ENCODE measurements around the gene SCUBE3.

Gene SCUBE3

DNA sequence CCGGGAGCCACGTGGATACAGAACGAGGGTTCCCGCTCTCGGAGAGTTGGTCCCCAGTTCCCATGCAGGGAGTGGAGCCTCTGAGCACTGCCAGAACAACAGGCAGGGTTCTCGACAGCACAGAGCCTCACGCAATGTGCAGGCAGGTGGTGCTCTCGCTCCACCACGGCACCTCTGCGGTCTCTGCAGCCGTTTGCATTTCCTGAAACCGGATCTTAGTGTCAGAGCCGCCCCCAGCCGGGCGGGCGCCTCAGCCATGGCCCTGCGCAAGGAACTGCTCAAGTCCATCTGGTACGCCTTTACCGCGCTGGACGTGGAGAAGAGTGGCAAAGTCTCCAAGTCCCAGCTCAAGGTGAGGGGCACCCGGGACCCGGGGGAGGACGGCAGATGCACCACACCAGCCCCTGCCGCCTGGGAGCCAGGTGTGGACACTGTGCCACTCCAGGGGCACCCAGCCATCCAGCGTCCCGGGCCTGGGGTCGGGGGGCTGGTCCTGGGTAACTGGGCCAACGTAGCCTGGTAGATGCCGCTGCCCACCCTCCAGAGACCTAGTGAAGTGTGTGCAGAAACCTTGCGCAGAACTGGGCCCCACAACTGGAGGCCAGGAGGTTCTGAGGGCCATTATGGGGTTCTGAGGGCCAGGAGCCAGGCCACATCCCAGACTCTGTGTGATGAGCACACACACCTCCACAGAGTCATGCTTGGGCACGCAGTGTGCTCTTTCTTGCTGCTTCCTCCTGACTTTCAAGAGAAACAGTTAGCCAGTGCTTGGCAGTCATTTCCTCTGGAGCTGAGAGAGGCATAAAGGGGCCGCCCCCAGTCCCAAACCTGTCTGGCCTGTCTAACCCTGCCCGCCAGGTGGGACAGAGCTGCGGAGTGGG is 84.1 kb downstream of the SCUBE3 start, which contains the start of gene DEF6:
DEF6 (plus strand) TSS at position 218 of the 881 bp plus-strand sequence; CDS start at position 257, 39 bp downstream.
- Histone ChIP-seq H3K27ac (ENCODE audit: low read length) (no peak within 1 kb of the TSS), H3K36me3 (ENCODE audit: control insufficient read depth, low read depth, low read length) (peaks cover 6% of the 10 kb centered on the region), H3K27me3 (ENCODE audit: control insufficient read depth, insufficient read depth, low read length) (no peaks in the 10 kb centered on the region), H3K4me3 (ENCODE audit: low read length) (peak within 1 kb of the TSS; percentile 8), H3K9me3 (ENCODE audit: control insufficient read depth, low read depth, low read length) (no peaks in the 10 kb centered on the region), H3K4me1 (ENCODE audit: control insufficient read depth, low read depth, low read length) (peaks cover 17% of the 10 kb centered on the region), H3K9ac (ENCODE audit: low read length) (no peak within 1 kb of the TSS)

DNA sequence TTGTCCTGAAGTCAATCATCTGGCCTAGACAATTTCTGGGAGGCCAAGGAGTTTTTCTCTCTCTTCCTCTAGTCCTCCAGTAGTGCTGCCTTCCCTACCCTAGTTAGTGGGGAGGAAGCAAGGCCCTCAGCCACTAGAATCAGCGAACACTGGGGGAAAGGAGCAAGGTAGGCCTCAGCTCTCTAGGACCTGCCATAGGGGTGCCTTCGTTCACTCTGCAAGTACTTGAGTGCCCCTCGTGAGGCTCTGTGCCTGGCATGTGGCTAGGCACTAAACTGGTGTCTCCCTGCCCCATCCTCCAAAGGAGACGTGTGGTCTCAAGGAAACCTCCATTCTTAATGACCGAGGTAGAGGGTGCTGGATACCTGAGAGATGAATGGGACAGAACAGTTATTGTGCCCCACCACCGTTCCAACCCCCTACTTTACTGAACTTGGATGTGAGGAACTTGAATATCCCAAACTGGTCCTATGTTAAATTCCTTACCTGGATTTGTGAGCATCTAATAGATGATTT is 84.9 kb downstream of the SCUBE3 start:
- H3K27me3 ChIP-seq (ENCODE audit: control insufficient read depth, insufficient read depth, low read length): no peaks in the 10 kb centered on the region
- peaks cover 22% of the 10 kb centered on the region for H3K4me1 ChIP-seq (ENCODE audit: control insufficient read depth, low read depth, low read length)
- no peak overlapping the region for H3K27ac ChIP-seq (ENCODE audit: low read length)
- H3K4me3 ChIP-seq (ENCODE audit: low read length): no peak overlapping the region
- H3K9ac ChIP-seq (ENCODE audit: low read length): no peak overlapping the region
- H3K9me3 ChIP-seq (ENCODE audit: control insufficient read depth, low read depth, low read length): no peaks in the 10 kb centered on the region
- H3K36me3 ChIP-seq (ENCODE audit: control insufficient read depth, low read depth, low read length): peaks cover 6% of the 10 kb centered on the region

DNA sequence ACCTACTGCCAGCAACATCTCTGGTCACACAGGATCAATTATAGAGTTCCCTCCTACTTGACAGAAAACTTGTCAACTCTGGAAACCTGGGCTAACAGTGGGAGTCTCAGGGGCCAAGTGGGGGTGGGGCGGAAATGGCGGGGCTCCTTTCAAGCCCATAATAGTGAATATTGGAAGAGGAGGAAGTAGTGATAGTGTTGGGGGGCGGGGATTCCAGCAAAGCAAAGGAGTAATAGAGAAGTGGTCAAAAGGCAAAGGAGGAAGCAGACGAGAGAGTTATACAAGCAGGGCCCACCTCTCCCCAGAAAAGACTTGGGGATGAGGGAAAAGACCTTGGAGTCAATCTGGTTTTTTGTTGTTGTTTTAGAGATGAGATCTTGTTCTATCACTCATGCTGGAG is 85.9 kb downstream of the SCUBE3 start:
- H3K9ac ChIP-seq (ENCODE audit: low read length): no peak overlapping the region
- no peak overlapping the region for H3K27ac ChIP-seq (ENCODE audit: low read length)

GRCh38 chr6:35300848-35301247 is 87.1 kb downstream of the SCUBE3 start:
- peaks cover 22% of the 10 kb centered on the region for H3K4me1 ChIP-seq (ENCODE audit: control insufficient read depth, low read depth, low read length)

More for the DNA sequence above, 85.9 kb downstream of the SCUBE3 start:
- H3K4me1 ChIP-seq (ENCODE audit: control insufficient read depth, low read depth, low read length): peaks cover 22% of the 10 kb centered on the region
- no peaks in the 10 kb centered on the region for H3K9me3 ChIP-seq (ENCODE audit: control insufficient read depth, low read depth, low read length)
- H3K27me3 ChIP-seq (ENCODE audit: control insufficient read depth, insufficient read depth, low read length): no peaks in the 10 kb centered on the region
- no peak overlapping the region for H3K4me3 ChIP-seq (ENCODE audit: low read length)
- peaks cover 5% of the 10 kb centered on the region for H3K36me3 ChIP-seq (ENCODE audit: control insufficient read depth, low read depth, low read length)

More at GRCh38 chr6:35300848-35301247, 87.1 kb downstream of the SCUBE3 start:
- H3K9me3 ChIP-seq (ENCODE audit: control insufficient read depth, low read depth, low read length): no peaks in the 10 kb centered on the region
- H3K36me3 ChIP-seq (ENCODE audit: control insufficient read depth, low read depth, low read length): no peaks in the 10 kb centered on the region
- H3K4me3 ChIP-seq (ENCODE audit: low read length): no peak overlapping the region
- no peaks in the 10 kb centered on the region for H3K27me3 ChIP-seq (ENCODE audit: control insufficient read depth, insufficient read depth, low read length)
- H3K27ac ChIP-seq (ENCODE audit: low read length): no peak overlapping the region
- H3K9ac ChIP-seq (ENCODE audit: low read length): no peak overlapping the region

Measured in iPS-18a (cell line).